NCI-H1436 (cell line): ENCODE data around the gene SERBP1.
"Not testable (repeated sequence)": the region's sequence is repeated elsewhere in the genome, so short reads cannot be mapped to it uniquely, and the experiment has no call there.

Experiments
- DNase-seq: peaks from one replicate; lab custom pipeline; 2025; lab: John Stamatoyannopoulos, UW

SERBP1 gene

GRCh38 chr1:67440339-67440738 is 10.1 kb upstream of the SERBP1 start:
- no peak for DNase-seq

GRCh38 chr1:67439277-67440029 is 9.3 kb upstream of the SERBP1 start:
- no peak for DNase-seq

DNA sequence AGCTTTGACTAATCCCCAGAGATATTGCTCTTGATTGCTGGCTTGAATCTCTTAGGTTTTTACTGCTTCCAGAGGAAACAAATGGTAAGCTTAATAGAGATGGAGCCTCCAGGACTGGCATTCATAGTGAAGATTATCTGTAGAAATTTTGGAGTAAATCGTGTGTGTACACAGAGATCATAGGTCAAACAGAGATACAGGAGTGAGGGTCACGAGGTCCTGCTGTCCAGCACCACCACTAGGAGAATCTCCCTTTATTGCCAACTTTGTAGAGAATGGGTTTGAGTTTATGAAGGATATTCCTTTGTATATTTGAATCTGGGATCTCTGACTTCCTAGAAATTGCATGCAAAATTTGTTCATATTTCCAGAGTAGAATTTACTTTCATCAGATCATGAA is 7.8 kb upstream of the SERBP1 start:
- DNase-seq, result no peak

DNA sequence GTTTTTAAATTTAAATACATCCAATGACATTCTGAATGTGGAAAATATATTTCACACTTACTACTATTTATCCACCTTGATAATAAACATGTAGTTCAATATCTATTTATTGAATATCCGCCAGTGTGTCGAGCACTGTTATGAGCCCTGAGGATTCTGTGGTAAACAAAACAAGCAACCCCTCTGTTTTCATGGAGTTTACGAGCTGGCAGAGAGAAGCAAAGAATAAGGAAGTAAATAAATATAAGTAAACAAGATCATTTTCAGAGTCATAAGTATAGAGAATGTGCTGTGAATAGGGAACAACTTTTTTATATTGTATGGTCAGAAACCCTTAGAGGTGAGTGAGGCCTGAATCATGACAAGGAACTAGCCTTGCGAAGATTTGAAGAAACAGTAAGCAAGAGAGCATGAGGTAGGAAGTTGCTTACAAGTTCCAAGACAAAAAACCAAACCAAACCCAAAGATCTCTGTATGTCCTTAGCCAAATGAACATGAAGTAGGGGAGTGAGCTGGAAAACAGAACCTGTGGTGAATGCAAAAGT is 6.4 kb upstream of the SERBP1 start:
- no peak for DNase-seq

DNA sequence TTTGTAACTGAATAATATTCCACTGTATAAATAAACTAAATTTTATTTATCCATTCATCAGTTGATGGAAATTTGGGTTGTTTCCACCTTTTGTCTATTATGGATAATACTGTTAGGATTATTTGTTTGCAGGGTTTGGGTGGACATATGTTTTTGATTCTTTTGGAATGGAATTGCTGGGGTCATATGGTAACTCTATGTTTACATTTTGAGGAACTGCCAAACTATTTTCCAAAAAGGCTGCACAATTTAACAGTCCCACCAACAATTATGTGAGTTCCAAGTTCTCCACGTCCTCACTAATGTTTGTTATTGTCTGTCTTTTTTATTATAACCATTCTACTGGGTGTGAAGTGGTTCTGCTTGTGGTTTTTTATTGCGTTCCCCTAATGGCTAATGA is 4.3 kb upstream of the SERBP1 start:
- no peak for DNase-seq

DNA sequence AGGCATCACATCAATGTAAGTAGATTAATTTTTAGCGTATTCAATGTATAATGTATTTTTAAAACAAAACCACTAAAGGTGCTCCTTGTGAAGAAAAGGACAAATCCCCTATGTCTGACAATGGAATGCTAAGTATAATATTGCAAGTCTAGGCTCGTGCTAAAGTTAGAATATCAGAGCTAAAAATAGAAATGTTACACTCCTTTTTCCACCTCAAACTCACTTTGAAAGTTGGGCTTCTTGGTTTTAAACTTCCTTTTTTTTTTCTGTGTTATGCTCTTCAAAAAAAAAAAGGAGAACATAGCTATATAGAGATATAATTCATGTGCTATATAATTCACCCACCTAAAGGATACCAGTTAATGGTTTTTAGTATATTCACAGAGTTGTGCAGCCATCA is 3.6 kb upstream of the SERBP1 start:
- no peak for DNase-seq

DNA sequence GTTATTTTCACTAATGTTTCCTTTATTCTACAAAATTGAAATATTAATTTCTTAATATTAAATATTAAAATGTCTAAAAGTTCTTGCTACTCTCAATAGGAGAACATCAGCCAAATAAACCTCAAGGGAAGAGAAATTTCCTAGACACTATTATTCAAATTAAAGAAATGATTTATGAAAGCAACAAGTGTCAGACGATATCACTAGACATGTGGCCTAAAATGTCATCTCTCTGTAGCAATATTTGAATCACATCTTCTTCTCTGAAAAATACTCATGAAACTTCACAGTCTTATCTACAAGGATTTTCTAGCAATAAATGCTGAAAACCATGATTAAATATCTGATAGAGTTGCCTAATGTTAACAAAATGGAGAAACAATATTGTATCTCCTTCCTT is 2.5 kb upstream of the SERBP1 start:
- no peak for DNase-seq

- DNase-seq, result no peak
These were observed 1.8 kb upstream of the SERBP1 start for GRCh38 chr1:67431869-67432578.

DNA sequence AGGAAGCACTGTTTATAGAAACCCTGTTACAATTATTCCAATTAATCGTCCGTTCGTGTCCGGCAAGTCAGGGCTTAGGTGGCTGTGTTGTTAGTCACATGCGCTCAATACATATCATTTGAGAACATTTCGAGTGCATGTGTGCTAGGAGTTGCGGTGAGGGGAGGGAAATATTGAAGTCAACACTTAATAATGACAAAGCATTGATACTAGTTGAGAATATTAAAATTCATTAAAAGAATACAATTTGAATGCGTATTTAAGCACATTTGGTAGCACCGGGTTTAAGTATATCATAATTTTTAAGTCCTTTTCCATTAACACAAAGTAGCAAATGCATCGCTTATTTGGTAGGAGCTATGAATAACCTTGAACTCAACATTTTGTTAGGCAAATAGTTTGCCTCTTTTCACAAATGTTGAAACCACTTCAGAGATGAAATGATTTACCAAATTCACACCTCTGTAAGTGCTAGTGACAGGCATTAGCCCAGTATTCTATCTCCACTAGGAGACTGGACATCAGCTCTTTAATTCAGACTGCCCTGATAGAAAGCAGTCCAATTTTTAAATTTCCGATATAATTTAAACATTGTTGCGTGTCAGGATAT is 1.1 kb upstream of the SERBP1 start:
- no peak for DNase-seq

- no peak for DNase-seq
These were observed 459 bp downstream of the SERBP1 start for GRCh38 chr1:67429528-67430357.

DNA sequence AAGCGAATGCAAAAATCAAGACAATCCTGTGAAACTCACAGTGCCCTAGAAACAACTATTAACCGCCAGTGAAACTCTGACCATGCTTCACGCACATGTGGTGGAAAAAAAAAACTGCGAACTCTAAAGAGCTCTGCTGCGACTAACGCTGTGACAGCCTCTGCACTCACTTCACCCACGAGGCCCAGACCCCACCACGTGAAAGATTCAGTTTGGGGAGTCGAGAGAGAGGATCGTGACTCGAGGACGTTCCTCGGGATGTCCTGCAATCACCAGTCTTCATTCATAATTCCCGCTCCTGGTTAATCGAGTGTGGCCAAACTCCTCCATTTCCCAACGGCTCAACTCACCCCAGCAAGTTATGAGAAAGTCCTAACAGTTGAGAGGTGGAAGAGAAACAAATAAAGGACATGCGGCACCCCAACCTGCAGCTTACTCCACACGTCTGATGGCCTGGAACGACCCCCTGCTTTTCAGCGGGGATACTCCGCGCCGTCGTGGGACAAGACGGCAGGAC is 1.1 kb downstream of the SERBP1 start:
- DNase-seq, result no peak

GRCh38 chr1:67427947-67428346 is 2.3 kb downstream of the SERBP1 start:
- DNase-seq, result no peak

DNA sequence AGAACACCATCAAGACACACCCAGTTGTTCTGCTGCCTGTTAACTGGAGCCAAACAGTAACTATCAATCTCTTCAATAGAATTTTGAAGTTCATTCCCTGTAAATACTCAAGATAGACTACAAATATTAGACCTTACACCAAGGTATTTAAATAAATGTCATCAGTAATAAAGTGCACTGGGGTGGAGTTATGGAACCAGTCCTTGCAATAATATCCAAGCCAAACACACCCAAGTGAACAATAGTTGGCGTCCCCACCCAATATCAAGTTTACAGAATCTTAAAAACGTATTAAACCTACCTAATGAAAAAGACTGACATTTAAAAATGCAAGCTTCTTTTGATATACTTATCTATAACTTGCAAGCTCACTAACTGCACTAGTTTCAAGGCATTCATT is 2.7 kb downstream of the SERBP1 start:
- DNase-seq, result no peak

- DNase-seq, result no peak
These were observed 9.2 kb downstream of the SERBP1 start for GRCh38 chr1:67420835-67421492.

DNA sequence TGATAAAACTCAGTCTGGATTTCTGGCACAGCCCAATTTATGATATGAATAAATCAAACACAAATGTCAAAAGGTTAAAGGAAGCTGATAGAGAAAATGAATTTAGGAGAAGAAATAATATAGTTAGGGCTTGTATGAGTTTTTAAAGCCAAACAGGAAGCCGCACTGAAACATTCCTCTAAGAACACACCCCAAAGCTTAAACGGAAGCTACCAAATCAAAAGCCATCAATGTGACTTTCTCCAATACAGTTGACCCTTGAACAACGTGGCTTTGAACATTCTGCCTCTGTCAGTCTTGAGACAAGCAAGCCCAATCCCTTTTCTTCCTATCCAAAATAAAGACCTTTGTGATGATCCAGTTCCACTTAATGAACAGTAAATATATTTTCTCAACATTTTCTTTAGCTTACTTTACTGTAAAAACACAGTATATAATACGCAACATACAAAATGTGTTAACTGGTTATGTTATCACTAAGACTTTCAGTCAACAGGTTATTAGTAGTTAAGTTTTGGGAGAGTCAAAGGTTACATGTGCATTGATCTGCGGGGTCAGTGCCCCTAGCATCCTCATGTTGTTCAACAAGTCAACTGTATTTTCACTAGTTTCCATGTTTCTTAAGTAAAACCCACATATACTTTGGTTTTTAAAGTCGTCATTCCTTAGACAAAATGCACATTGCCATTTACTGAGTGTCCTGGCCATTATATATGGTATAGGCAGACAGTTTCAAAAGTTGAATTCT is 11.2 kb downstream of the SERBP1 start:
- no peak for DNase-seq

DNA sequence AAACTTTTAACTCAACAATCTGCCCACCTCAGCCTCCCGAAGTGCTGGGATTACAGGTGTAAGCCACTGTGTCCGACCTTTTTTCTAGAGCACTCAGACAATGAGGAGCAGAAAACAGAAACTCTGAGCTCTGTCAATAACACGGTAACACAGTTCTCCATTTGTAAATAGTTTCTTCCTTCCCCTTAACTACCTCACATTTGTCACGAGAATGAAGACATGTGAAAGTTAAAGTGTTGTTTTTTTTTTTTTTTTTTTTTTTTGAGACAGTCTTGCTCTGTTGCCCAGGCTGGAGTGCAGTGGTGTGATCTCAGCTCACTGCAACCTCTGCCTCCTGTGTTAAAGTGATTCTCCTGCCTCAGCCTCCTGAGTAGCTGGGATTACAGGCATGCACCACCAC is 12.5 kb downstream of the SERBP1 start:
- not testable (repeated sequence) for DNase-seq

DNA sequence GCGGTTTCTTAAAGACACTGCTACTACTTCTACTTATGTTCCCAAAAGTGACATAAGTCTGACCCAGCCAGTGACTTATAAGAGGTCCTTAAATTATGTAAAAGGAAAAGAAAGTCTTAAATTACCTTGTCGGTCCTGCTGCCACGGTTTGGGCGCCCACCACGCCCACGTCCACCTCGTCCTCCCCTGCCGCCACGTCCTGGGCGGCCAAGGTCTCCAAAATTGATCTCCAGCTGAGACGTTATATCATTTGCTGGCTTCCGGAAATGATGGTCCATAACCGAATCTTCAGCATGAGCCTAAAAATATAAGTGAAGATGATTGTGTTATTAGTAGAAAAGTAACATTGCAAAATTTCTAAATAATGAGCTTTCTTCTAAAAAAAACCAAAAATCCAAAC is 15.2 kb downstream of the SERBP1 start:
- no peak for DNase-seq

- no peak for DNase-seq
These were observed 15.6 kb downstream of the SERBP1 start for GRCh38 chr1:67414574-67414973.

DNA sequence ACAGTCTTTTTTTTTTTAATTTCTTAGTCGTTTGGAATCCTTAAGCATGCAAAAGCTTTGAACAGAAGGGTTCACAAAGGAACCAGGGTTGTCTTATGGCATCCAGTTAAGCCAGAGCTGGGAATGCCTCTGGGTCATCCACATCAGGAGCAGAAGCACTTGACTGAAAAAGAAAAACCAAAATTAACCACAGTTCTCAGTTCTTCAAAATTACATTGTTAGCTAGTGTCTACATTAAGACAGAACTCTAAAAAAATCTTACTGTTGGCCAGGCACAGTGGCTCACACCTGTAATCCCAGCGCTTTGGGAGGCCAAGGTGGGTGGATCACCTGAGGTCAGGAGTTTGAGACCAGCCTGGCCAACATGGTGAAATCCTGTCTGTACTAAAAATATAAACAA is 17.1 kb downstream of the SERBP1 start:
- not testable (repeated sequence) for DNase-seq

- no peak for DNase-seq
These were observed 22.1 kb downstream of the SERBP1 start for GRCh38 chr1:67408148-67408547.

DNA sequence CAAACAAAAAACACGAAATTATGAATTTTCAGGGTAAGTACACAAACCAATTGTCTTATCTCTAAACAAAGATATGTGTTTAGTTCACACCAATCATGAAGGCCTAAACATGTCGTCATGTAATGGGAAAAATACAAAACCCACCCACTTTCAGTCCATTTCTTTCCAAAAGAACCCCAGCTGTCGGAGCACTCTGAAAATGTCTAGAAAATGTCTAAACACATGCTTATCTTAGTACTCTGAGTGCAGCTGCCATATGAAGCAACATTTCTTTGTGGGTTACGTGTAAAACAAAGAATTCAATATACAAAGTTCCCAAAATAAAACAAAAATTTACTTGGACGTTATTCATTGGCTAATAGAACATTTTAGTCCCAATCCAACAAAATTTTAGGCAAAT is 22.7 kb downstream of the SERBP1 start:
- DNase-seq, result no peak
